Measurements from ENCODE around the gene PDE9A. TPM values are rescaled to one million over a fixed set of nuclear protein-coding genes. Genes with fewer than 3 reads are reported as not detected.

Gene PDE9A
- total and polyA plus RNA-seq, 2 of the 4 experiments (the other 2 are of a cell fraction) = 0.89 to 0.90 TPM

DNA sequence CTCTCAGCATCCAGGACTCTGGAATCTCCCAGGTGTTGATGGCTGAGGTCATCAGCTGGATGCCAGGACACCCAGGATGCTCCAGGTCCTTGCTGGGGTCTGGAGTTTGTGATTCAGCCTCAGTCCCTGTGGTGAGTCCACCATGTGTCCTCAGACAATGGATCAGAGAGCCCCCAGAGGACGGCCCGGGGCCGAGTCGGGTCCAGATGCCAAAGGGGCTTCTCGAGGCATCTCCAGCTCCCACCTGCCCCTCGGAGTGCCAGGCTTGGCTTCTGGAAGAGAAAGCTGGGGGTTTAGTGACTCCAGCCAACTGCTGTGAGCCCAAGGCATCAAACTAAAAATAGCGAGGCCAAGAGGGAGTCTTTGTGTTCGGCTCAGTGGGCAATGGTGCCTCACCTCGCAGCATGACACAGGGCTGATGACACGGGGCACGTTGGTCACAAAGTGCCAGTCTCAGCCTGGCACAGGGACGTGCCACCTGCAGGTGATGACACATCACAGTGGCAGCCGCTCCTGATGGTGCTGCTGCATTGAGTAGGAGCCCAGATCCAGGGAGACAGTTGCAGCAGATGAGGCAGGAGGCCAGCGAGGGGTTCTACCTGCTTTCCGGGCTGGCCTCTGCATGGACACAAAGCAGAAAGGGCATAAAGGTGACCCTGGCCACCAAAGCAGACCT, 10.6 kb downstream of the PDE9A start:
- no peak for DNase-seq
- BruUV-seq (replicated peaks) = no TSS peak

More for the DNA sequence above, 10.6 kb downstream of the PDE9A start:
- Histone ChIP-seq H3K79me1 (ENCODE audit: low read depth in 1 of 2, low read length in 2 of 2) (0 out of 4 replicates have a peak, but pooled peaks cover 0 to 8% of the 10 kb centered on the region in 2 experiments), H2BK15ac (ENCODE audit: low read depth, low read length) (no peak overlapping the region), H3K18ac (ENCODE audit: low read depth, low read length) (no peak overlapping the region), H2AK5ac (ENCODE audit: low read depth, low read length) (no peak overlapping the region), H3K9me3 (ENCODE audit: control insufficient read depth, insufficient read depth, low read length) (no peaks in the 10 kb centered on the region), H3K4me1 (ENCODE audit: control insufficient read depth, insufficient read depth, low read length) (no peaks in the 10 kb centered on the region), H2AK9ac (replicated peaks; ENCODE audit: low read depth, low read length, poor library complexity) (no peak overlapping the region), H2BK120ac (ENCODE audit: low read depth, low read length) (no peak overlapping the region), H3K4me2 (ENCODE audit: low read depth, low read length) (no peak overlapping the region), H3K4me3 (ENCODE audit: insufficient read depth, low read depth, low read length) (no peak overlapping the region), H3K56ac (ENCODE audit: extremely low read depth, insufficient read depth, low read length) (no peak overlapping the region), H3K23ac (ENCODE audit: low read depth, low read length) (no peak overlapping the region), H4K20me1 (ENCODE audit: insufficient read depth, low read length) (peaks cover 8% of the 10 kb centered on the region), H4K91ac (ENCODE audit: insufficient read depth, low read depth, low read length) (no peak overlapping the region), H3K27me3 (ENCODE audit: control insufficient read depth, insufficient read depth, low read length) (peaks cover 4% of the 10 kb centered on the region; the same call in 1 of the 2 replicates), H3K9ac (ENCODE audit: low read depth, low read length) (no peak overlapping the region), H2AFZ (replicated peaks; ENCODE audit: low read length, poor library complexity) (no peak overlapping the region), H3K27ac (ENCODE audit: insufficient read depth, low read length) (no peak overlapping the region), H3K36me3 (ENCODE audit: control insufficient read depth, insufficient read depth, low read length) (no peaks in the 10 kb centered on the region), H3K9me1 (ENCODE audit: insufficient read depth, low read length) (peaks cover 11% of the 10 kb centered on the region), H2BK5ac (ENCODE audit: low read depth, low read length, poor library complexity, severe bottlenecking) (no peak overlapping the region), H2BK20ac (ENCODE audit: low read depth, low read length) (no peak overlapping the region), H3K4ac (ENCODE audit: low read depth, low read length) (no peak overlapping the region), H4K8ac (ENCODE audit: low read depth in 2 of 2, low read length in 2 of 2) (no peak overlapping the region), H4K5ac (ENCODE audit: low read depth, low read length) (no peak overlapping the region), H3K14ac (replicated peaks; ENCODE audit: low read depth, low read length) (no peak overlapping the region)
- POLR2A ChIA-PET (ENCODE audit: unreplicated experiment) = no interaction called here
- 86% methylated on average over 7 of the region's 15 CpGs; no CpG with 5 or more reads in 1 of the 2 experiments for WGBS, 2 experiments (ENCODE audit: extremely low coverage in 2 of 2, insufficient read length in 1 of 2)
- in situ Hi-C loops (cut with MboI; ENCODE audit: low sequenced_read_pairs) = no loop called here
- intact Hi-C loops (cut with micrococcal nuclease) = no loop called here
- TF ChIP-seq, protein P1, sequence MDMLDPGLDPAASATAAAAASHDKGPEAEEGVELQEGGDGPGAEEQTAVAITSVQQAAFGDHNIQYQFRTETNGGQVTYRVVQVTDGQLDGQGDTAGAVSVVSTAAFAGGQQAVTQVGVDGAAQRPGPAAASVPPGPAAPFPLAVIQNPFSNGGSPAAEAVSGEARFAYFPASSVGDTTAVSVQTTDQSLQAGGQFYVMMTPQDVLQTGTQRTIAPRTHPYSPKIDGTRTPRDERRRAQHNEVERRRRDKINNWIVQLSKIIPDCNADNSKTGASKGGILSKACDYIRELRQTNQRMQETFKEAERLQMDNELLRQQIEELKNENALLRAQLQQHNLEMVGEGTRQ (IDR thresholded peaks at IDR 0.05; ENCODE audit: low read depth, low read length) = no peak
- no peak for TF ChIP-seq MXI1 (IDR thresholded peaks at IDR 0.05; ENCODE audit: borderline replicate concordance, low read depth, low read length)
- no peak for TF ChIP-seq FOS (IDR thresholded peaks at IDR 0.05; ENCODE audit: low read depth, low read length)
- TF ChIP-seq, protein P2, sequence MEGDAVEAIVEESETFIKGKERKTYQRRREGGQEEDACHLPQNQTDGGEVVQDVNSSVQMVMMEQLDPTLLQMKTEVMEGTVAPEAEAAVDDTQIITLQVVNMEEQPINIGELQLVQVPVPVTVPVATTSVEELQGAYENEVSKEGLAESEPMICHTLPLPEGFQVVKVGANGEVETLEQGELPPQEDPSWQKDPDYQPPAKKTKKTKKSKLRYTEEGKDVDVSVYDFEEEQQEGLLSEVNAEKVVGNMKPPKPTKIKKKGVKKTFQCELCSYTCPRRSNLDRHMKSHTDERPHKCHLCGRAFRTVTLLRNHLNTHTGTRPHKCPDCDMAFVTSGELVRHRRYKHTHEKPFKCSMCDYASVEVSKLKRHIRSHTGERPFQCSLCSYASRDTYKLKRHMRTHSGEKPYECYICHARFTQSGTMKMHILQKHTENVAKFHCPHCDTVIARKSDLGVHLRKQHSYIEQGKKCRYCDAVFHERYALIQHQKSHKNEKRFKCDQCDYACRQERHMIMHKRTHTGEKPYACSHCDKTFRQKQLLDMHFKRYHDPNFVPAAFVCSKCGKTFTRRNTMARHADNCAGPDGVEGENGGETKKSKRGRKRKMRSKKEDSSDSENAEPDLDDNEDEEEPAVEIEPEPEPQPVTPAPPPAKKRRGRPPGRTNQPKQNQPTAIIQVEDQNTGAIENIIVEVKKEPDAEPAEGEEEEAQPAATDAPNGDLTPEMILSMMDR (conservative IDR thresholded peaks at IDR 0.05; ENCODE audit: low read depth, low read length) = no peak
- no peak for TF ChIP-seq MAFK (IDR thresholded peaks at IDR 0.05; ENCODE audit: low read depth, low read length)
- TF ChIP-seq CEBPB (IDR thresholded peaks at IDR 0.05; ENCODE audit: low read depth, low read length) = no peak
- no peak for TF ChIP-seq RAD21 (IDR thresholded peaks at IDR 0.05; ENCODE audit: low read length)
- no peak for TF ChIP-seq NFE2L2 (IDR thresholded peaks at IDR 0.05; ENCODE audit: low read depth, low read length)
- no peak for TF ChIP-seq BHLHE40 (IDR thresholded peaks at IDR 0.05; ENCODE audit: low read depth, low read length)
- no peak for TF ChIP-seq RCOR1 (IDR thresholded peaks at IDR 0.05; ENCODE audit: insufficient replicate concordance, low read length)
- no peak for TF ChIP-seq MAZ (IDR thresholded peaks at IDR 0.05; ENCODE audit: borderline replicate concordance, low read depth, low read length)
- TF ChIP-seq POLR2A (IDR thresholded peaks at IDR 0.05; ENCODE audit: low read depth, low read length) = no peak
- TF ChIP-seq CHD1 (IDR thresholded peaks at IDR 0.05; ENCODE audit: low read depth, low read length) = no peak
- TF ChIP-seq SMC3 (IDR thresholded peaks at IDR 0.05; ENCODE audit: low read depth, low read length) = no peak
- no peak for TF ChIP-seq RFX5 (IDR thresholded peaks at IDR 0.05; ENCODE audit: low read depth, low read length)
- TF ChIP-seq, protein P3, sequence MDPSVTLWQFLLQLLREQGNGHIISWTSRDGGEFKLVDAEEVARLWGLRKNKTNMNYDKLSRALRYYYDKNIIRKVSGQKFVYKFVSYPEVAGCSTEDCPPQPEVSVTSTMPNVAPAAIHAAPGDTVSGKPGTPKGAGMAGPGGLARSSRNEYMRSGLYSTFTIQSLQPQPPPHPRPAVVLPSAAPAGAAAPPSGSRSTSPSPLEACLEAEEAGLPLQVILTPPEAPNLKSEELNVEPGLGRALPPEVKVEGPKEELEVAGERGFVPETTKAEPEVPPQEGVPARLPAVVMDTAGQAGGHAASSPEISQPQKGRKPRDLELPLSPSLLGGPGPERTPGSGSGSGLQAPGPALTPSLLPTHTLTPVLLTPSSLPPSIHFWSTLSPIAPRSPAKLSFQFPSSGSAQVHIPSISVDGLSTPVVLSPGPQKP (IDR thresholded peaks at IDR 0.05; ENCODE audit: borderline replicate concordance, low read depth, low read length) = no peak
- dilution Hi-C loops (cut with HindIII; ENCODE audit: low sequenced_read_pairs, unreplicated experiment) = no loop called here
- CTCF ChIA-PET = no interaction called here
- no peak for ATAC-seq (ENCODE audit: low read depth)
